Neural progenitor cell (in vitro differentiated cells): ENCODE measurements around the gene HAT1. TPM values are rescaled to one million over a fixed set of nuclear protein-coding genes. Genes with fewer than 3 reads are reported as not detected.
A peak's percentile ranks its signal among the peaks of the same experiment; 100 is the strongest.

Experiments
- DNase-seq: peaks from one replicate; pipeline ENCODE4 v3.0.0-alpha.2; 2016; ENCODE audit warnings: low spot score
- H2AFZ ChIP-seq: fragments of 200-600 bp; sonication (generic); replicated peaks from 2 replicates; pipeline ENCODE4 v1.6.1; 2016; ENCODE audit warnings: antibody characterized with exemption
- H3F3A ChIP-seq: fragments of 200-600 bp; sonication (generic); 2 replicates; pipeline ENCODE4 v1.6.1; 2016; ENCODE audit warnings: antibody characterized with exemption, low read depth
- H3K27ac ChIP-seq: fragments of 200-600 bp; sonication (generic); 2 replicates; pipeline ENCODE4 v1.5.1; 2016; ENCODE audit warnings: mild to moderate bottlenecking
- H3K27me3 ChIP-seq: fragments of 200-600 bp; sonication (generic); 2 replicates; pipeline ENCODE4 v1.6.1; 2016; ENCODE audit warnings: mild to moderate bottlenecking, moderate library complexity
- H3K36me3 ChIP-seq: fragments of 200-600 bp; sonication (generic); 2 replicates; pipeline ENCODE4 v1.5.1; 2016
- H3K4me1 ChIP-seq: fragments of 200-600 bp; sonication (generic); 2 replicates; pipeline ENCODE4 v1.6.1; 2016; ENCODE audit warnings: mixed run types
- H3K4me2 ChIP-seq: fragments of 200-600 bp; sonication (generic); 2 replicates; pipeline ENCODE4 v1.6.1; 2016
- H3K4me3 ChIP-seq: fragments of 200-600 bp; sonication (generic); 2 replicates; pipeline ENCODE4 v1.5.1; 2016
- H3K79me2 ChIP-seq: fragments of 200-600 bp; sonication (generic); 2 replicates; pipeline ENCODE4 v1.6.1; 2016; ENCODE audit warnings: low read depth
- H3K9ac ChIP-seq: fragments of 200-600 bp; sonication (generic); 2 replicates; pipeline ENCODE4 v1.6.1; 2016
- H3K9me3 ChIP-seq: fragments of 200-600 bp; sonication (generic); 2 replicates; pipeline ENCODE4 v1.5.1; 2016; ENCODE audit warnings: low read depth
- H4K20me1 ChIP-seq: fragments of 200-600 bp; sonication (generic); 2 replicates; pipeline ENCODE4 v1.6.1; 2016; ENCODE audit warnings: low read depth
- H3K27ac Mint-ChIP-seq: 3 replicates; pipeline ENCODE4 v1.8.0; 2021; ENCODE audit warnings: mixed read lengths
- H3K27me3 Mint-ChIP-seq: 2 replicates; pipeline ENCODE4 v1.8.0; 2022; ENCODE audit warnings: low read depth, mild to moderate bottlenecking, inconsistent platforms, moderate library complexity, mixed read lengths; ENCODE audit not compliant: insufficient read depth
- H3K36me3 Mint-ChIP-seq: 3 replicates; pipeline ENCODE4 v1.8.0; 2021; ENCODE audit warnings: mixed read lengths
- H3K4me1 Mint-ChIP-seq: 3 replicates; pipeline ENCODE4 v1.8.0; 2021; ENCODE audit warnings: mixed read lengths
- H3K4me3 Mint-ChIP-seq: 3 replicates; pipeline ENCODE4 v1.8.0; 2021; ENCODE audit warnings: mild to moderate bottlenecking, moderate library complexity, mixed read lengths
- H3K9me3 Mint-ChIP-seq: 3 replicates; pipeline ENCODE4 v1.8.0; 2020; ENCODE audit warnings: mixed read lengths
- EZH2 ChIP-seq: fragments of 200-600 bp; sonication (generic); IDR thresholded peaks from 2 replicates; pipeline ENCODE4 v1.6.1; 2017; ENCODE audit warnings: antibody characterized with exemption, mild to moderate bottlenecking, moderate library complexity
- EZH2phosphoT487 ChIP-seq: fragments of 200-600 bp; sonication (generic); IDR thresholded peaks from 2 replicates; pipeline ENCODE4 v1.6.1; 2017; ENCODE audit warnings: antibody characterized with exemption
- total RNA-seq: library from RNA; depleted of rRNA; stranded (reverse); fragments of >200 nt; gene quantifications from 2 replicates; pipeline ENCODE4 v1.2.3, GENCODE V29; 2015; ENCODE audit warnings: low replicate concordance
- TF ChIP-seq, protein P1 (sequence below): fragments of 200-600 bp; sonication (generic); IDR thresholded peaks from 2 replicates; pipeline ENCODE4 v1.5.1; 2017; ENCODE audit warnings: antibody characterized with exemption, mild to moderate bottlenecking

Gene HAT1
- total RNA-seq, 1 donor from 2014 or later = 109 TPM

DNA sequence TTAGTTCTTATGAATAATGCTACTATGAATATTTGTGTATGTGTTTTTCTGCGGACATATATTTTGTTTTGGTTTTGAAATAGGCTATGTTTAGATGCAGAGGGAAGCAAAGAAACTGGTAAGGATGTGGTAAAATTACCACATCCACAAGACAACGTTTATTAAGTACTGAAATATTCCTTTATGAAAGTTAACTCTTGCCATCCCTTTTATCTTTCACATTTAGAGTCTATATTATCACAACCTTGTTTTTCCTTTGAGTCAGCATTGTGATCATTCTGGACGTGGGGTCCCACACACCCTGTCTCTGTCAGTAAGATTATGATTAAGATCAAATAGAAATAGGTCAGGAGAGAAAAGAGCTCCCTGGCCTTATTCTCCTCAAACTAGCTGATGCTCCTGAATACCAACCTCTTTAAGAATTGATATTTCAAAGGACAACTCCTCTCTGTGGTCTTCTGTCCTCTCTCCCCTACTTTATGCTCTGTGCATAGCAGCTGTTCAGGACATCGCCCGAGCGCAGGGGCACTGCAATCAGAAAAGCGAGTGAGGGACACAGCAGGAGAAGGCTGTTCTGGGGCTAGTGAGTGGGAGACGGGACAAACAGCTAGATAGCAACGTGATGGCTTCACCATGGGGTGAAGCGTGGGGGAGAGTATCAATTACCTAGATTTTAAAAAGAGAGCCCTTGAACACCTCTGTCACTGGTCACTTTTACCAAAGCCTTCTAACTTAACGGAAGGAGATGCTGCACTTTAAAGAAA, 89.7 kb downstream of the HAT1 start:
- H3K4me2 ChIP-seq = no peak overlapping the region

DNA sequence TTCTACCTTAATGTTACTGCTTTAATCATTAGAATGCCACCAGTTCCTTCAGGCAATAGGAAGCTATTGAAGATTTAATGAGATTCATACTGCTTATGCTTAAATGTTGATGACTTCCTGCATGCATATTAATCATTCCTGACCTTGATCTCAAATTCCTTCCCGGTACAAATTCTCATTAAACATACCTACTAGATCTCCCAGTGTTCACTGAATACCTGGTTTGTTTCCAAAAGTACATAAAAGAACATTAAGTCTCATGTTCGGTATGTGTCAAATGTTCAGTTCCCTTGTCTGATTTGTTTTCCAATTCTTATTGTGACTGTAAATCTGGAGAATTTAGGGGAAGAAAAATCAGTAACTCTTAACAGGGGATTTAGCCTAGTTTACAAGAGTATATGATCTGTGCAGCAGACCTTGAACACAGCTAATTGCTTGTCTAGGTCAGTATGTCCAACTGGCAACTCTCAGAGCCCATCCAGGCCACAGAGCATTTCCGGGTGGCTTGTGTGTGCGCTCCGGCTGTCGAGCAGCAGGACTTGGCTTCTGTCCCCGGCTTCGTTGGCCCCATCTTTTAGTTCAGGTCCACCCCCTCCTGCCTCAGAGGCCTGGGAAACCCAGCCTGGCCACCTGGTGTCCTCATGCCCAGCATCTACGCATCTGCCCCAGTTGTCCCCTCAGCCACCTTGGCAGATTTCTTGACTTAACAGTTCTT, 90.6 kb downstream of the HAT1 start:
- H3K9ac ChIP-seq = no peak overlapping the region
- no peak overlapping the region for H3K27ac ChIP-seq
- H3K4me1 ChIP-seq = no peaks in the 10 kb centered on the region
- no peaks in the 10 kb centered on the region for H4K20me1 ChIP-seq
- DNase-seq = peak; percentile 18
- Mint-ChIP-seq H3K27me3 (peaks cover 2% of the 10 kb centered on the region), H3K36me3 (no peaks in the 10 kb centered on the region), H3K4me3 (no peak overlapping the region), H3K4me1 (peaks cover 15% of the 10 kb centered on the region), H3K9me3 (no peaks in the 10 kb centered on the region), H3K27ac (no peak overlapping the region)
- no peaks in the 10 kb centered on the region for H3F3A ChIP-seq
- no peaks in the 10 kb centered on the region for H3K9me3 ChIP-seq
- H3K36me3 ChIP-seq = no peaks in the 10 kb centered on the region
- H2AFZ ChIP-seq = no peak overlapping the region
- no peak overlapping the region for H3K4me3 ChIP-seq
- H3K79me2 ChIP-seq = no peaks in the 10 kb centered on the region
- no peak overlapping the region for H3K4me2 ChIP-seq
- TF ChIP-seq EZH2phosphoT487 = no peak
- TF ChIP-seq, protein P1, sequence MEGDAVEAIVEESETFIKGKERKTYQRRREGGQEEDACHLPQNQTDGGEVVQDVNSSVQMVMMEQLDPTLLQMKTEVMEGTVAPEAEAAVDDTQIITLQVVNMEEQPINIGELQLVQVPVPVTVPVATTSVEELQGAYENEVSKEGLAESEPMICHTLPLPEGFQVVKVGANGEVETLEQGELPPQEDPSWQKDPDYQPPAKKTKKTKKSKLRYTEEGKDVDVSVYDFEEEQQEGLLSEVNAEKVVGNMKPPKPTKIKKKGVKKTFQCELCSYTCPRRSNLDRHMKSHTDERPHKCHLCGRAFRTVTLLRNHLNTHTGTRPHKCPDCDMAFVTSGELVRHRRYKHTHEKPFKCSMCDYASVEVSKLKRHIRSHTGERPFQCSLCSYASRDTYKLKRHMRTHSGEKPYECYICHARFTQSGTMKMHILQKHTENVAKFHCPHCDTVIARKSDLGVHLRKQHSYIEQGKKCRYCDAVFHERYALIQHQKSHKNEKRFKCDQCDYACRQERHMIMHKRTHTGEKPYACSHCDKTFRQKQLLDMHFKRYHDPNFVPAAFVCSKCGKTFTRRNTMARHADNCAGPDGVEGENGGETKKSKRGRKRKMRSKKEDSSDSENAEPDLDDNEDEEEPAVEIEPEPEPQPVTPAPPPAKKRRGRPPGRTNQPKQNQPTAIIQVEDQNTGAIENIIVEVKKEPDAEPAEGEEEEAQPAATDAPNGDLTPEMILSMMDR = no peak
- no peak for TF ChIP-seq EZH2
- H3K27me3 ChIP-seq = no peaks in the 10 kb centered on the region

More for the DNA sequence above, 89.7 kb downstream of the HAT1 start:
- Histone ChIP-seq H3K36me3 (no peaks in the 10 kb centered on the region), H3K79me2 (no peaks in the 10 kb centered on the region), H3K27ac (no peak overlapping the region), H3K4me3 (no peak overlapping the region), H3K9me3 (no peaks in the 10 kb centered on the region), H3F3A (no peaks in the 10 kb centered on the region), H3K4me1 (no peaks in the 10 kb centered on the region), H3K9ac (no peak overlapping the region), H3K27me3 (no peaks in the 10 kb centered on the region), H4K20me1 (no peaks in the 10 kb centered on the region), H2AFZ (no peak overlapping the region)
- no peaks in the 10 kb centered on the region for H3K9me3 Mint-ChIP-seq
- no peak overlapping the region for H3K27ac Mint-ChIP-seq
- TF ChIP-seq EZH2 (no peak), EZH2phosphoT487 (no peak)
- TF ChIP-seq, protein P1 = no peak
- H3K4me3 Mint-ChIP-seq = no peak overlapping the region
- DNase-seq = no peak
- peaks cover 2% of the 10 kb centered on the region for H3K27me3 Mint-ChIP-seq
- H3K4me1 Mint-ChIP-seq = peaks cover 15% of the 10 kb centered on the region
- no peaks in the 10 kb centered on the region for H3K36me3 Mint-ChIP-seq

DNA sequence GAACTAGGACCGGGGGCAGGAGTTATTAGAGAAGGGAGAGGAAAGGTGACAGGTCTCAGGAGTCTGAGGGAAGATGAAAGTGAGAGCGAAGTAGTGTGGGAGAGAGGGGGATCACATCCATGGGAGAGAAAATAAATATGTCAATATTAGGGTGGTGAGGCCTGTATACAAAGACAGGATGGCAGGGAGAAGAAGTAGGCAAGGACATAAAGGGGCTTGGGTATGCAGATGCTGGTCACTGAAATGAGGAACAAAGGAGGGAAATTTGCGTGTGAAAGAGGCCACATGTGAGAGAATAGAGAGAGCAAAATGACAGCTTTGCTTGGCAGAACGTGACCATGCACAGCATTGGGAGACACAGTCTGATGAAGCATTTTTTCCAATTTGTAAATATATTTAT, 91.1 kb downstream of the HAT1 start:
- H3K9me3 Mint-ChIP-seq = no peaks in the 10 kb centered on the region
- no peak for DNase-seq
- H3K4me2 ChIP-seq = no peak overlapping the region
- H3K79me2 ChIP-seq = no peaks in the 10 kb centered on the region
- H3K27me3 Mint-ChIP-seq = peaks cover 2% of the 10 kb centered on the region
- H3K4me1 ChIP-seq = no peaks in the 10 kb centered on the region
- H3F3A ChIP-seq = no peaks in the 10 kb centered on the region
- H3K4me1 Mint-ChIP-seq = peaks cover 15% of the 10 kb centered on the region
- H3K4me3 Mint-ChIP-seq = no peak overlapping the region
- H3K27me3 ChIP-seq = no peaks in the 10 kb centered on the region
- H3K9ac ChIP-seq = no peak overlapping the region
- H3K36me3 Mint-ChIP-seq = no peaks in the 10 kb centered on the region
- H4K20me1 ChIP-seq = no peaks in the 10 kb centered on the region
- TF ChIP-seq, protein P1 = no peak
- TF ChIP-seq EZH2phosphoT487 = no peak
- TF ChIP-seq EZH2 = no peak
- no peaks in the 10 kb centered on the region for H3K9me3 ChIP-seq
- no peak overlapping the region for H3K27ac ChIP-seq
- H2AFZ ChIP-seq = no peak overlapping the region
- no peak overlapping the region for H3K4me3 ChIP-seq
- H3K27ac Mint-ChIP-seq = no peak overlapping the region
- no peaks in the 10 kb centered on the region for H3K36me3 ChIP-seq
